A673 (cell line): Measurements from ENCODE around the gene BCAN.

Source experiments
- EZH2 ChIP-seq: fragments of 200-600 bp; sonication (generic); IDR thresholded peaks from 2 replicates; pipeline ENCODE4 v1.6.1; 2017; ENCODE audit warnings: borderline replicate concordance, low read depth, mild to moderate bottlenecking, mixed read lengths, antibody characterized with exemption, low read length; ENCODE audit not compliant: poor library complexity, severe bottlenecking
- TF ChIP-seq, protein P1 (sequence below): fragments of 300-800, 200-600 bp; sonication (generic); conservative IDR thresholded peaks from 2 replicates; pipeline ENCODE4 v1.5.1; 2017; ENCODE audit warnings: low read depth, mild to moderate bottlenecking, antibody characterized with exemption, low read length, moderate library complexity, mixed read lengths

GRCh38 chr1:156624814-156625435 lies 17.0 kb upstream of the BCAN start:
- TF ChIP-seq, protein P1, sequence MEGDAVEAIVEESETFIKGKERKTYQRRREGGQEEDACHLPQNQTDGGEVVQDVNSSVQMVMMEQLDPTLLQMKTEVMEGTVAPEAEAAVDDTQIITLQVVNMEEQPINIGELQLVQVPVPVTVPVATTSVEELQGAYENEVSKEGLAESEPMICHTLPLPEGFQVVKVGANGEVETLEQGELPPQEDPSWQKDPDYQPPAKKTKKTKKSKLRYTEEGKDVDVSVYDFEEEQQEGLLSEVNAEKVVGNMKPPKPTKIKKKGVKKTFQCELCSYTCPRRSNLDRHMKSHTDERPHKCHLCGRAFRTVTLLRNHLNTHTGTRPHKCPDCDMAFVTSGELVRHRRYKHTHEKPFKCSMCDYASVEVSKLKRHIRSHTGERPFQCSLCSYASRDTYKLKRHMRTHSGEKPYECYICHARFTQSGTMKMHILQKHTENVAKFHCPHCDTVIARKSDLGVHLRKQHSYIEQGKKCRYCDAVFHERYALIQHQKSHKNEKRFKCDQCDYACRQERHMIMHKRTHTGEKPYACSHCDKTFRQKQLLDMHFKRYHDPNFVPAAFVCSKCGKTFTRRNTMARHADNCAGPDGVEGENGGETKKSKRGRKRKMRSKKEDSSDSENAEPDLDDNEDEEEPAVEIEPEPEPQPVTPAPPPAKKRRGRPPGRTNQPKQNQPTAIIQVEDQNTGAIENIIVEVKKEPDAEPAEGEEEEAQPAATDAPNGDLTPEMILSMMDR, result no peak
- no peak for TF ChIP-seq EZH2
